ENCODE measurements around the gene WDFY4. TPM values are rescaled to one million over a fixed set of nuclear protein-coding genes. Genes with fewer than 3 reads are reported as not detected.

The WDFY4 gene
- total and polyA plus RNA-seq, 2 experiments from 2014 or later = 0.14 TPM; not detected in 1

GRCh38 chr10:48883701-48884100 is 199.0 kb downstream of the WDFY4 start (continued):
- TF ChIP-seq ZNF462 (CRISPR knock-in tag; IDR thresholded peaks at IDR 0.05) = no peak
- no peak for TF ChIP-seq ZNF331 (CRISPR knock-in tag; IDR thresholded peaks at IDR 0.05; ENCODE audit: low read depth)
- no peak for TF ChIP-seq CREB1 (CRISPR knock-in tag; IDR thresholded peaks at IDR 0.05; ENCODE audit: low read depth)
- TF ChIP-seq STAT1 (IDR thresholded peaks at IDR 0.05; ENCODE audit: unreplicated experiment) = no peak
- no peak for TF ChIP-seq ZNF114 (CRISPR knock-in tag; IDR thresholded peaks at IDR 0.05)
- TF ChIP-seq, protein P1, sequence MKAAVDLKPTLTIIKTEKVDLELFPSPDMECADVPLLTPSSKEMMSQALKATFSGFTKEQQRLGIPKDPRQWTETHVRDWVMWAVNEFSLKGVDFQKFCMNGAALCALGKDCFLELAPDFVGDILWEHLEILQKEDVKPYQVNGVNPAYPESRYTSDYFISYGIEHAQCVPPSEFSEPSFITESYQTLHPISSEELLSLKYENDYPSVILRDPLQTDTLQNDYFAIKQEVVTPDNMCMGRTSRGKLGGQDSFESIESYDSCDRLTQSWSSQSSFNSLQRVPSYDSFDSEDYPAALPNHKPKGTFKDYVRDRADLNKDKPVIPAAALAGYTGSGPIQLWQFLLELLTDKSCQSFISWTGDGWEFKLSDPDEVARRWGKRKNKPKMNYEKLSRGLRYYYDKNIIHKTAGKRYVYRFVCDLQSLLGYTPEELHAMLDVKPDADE (IDR thresholded peaks at IDR 0.05) = no peak
- TF ChIP-seq NANOG (IDR thresholded peaks at IDR 0.05; ENCODE audit: borderline replicate concordance) = no peak
- no peak for TF ChIP-seq JUNB (IDR thresholded peaks at IDR 0.05; ENCODE audit: unreplicated experiment)
- TF ChIP-seq EZH2 (IDR thresholded peaks at IDR 0.05; ENCODE audit: low read depth, unreplicated experiment) = no peak
